Glutamatergic neuron (in vitro differentiated cells): ENCODE data around the gene HYAL3. TPM values are rescaled to one million over a fixed set of nuclear protein-coding genes. Genes with fewer than 3 reads are reported as not detected.

ENCODE experiments used
- DNase-seq: peaks from one replicate; pipeline ENCODE4 v3.0.0; 2022
- H3K27ac Mint-ChIP-seq: one replicate; pipeline ENCODE4 v1.8.0; 2020; ENCODE audit warnings: mild to moderate bottlenecking, mixed read lengths, inconsistent platforms; ENCODE audit not compliant: unreplicated experiment
- H3K27me3 Mint-ChIP-seq: one replicate; pipeline ENCODE4 v1.8.0; 2020; ENCODE audit warnings: mild to moderate bottlenecking, moderate library complexity, mixed read lengths, inconsistent platforms; ENCODE audit not compliant: unreplicated experiment
- H3K36me3 Mint-ChIP-seq: one replicate; pipeline ENCODE4 v1.8.0; 2020; ENCODE audit warnings: mild to moderate bottlenecking, mixed read lengths, inconsistent platforms; ENCODE audit not compliant: unreplicated experiment
- H3K4me1 Mint-ChIP-seq: one replicate; pipeline ENCODE4 v1.8.0; 2020; ENCODE audit warnings: mild to moderate bottlenecking, low read depth, mixed read lengths, inconsistent platforms; ENCODE audit not compliant: unreplicated experiment
- H3K4me3 Mint-ChIP-seq: one replicate; pipeline ENCODE4 v1.8.0; 2020; ENCODE audit warnings: mild to moderate bottlenecking, mixed read lengths, inconsistent platforms; ENCODE audit not compliant: unreplicated experiment
- H3K9me3 Mint-ChIP-seq: one replicate; pipeline ENCODE4 v1.8.0; 2020; ENCODE audit warnings: mild to moderate bottlenecking, moderate library complexity, mixed read lengths, inconsistent platforms; ENCODE audit not compliant: unreplicated experiment
- CTCF ChIP-seq: fragments of 200-600 bp; sonication (generic); IDR thresholded peaks from one replicate; pipeline ENCODE4 v1.5.0; 2021; ENCODE audit not compliant: partially characterized antibody, unreplicated experiment
- total RNA-seq: library from RNA; stranded (reverse); fragmentation: NEBNext Ultra II Directional; extraction: Animal tissue kit (Norgen Biotek cat#: 25700); gene quantifications from one replicate; pipeline ENCODE4 v1.2.1, GENCODE V29; 2021; ENCODE audit not compliant: unreplicated experiment

The HYAL3 gene
- total RNA-seq, 1 donor from 2014 or later = 6.9 TPM

GRCh38 chr3:50260027-50260941, 38.9 kb downstream of the HYAL3 start:
- Mint-ChIP-seq H3K4me3 (peak overlapping the region; percentile 71), H3K27ac (peak overlapping the region; percentile 96), H3K27me3 (peaks cover 17% of the 10 kb centered on the region), H3K36me3 (no peaks in the 10 kb centered on the region), H3K9me3 (peaks cover 14% of the 10 kb centered on the region), H3K4me1 (peaks cover 10% of the 10 kb centered on the region)
- TF ChIP-seq CTCF = peak; percentile 98
- peak; percentile 97 for DNase-seq

- H3K27ac Mint-ChIP-seq = peak overlapping the region; percentile 96
- H3K27me3 Mint-ChIP-seq = peaks cover 17% of the 10 kb centered on the region
- H3K4me1 Mint-ChIP-seq = peaks cover 10% of the 10 kb centered on the region
- peak overlapping the region; percentile 71 for H3K4me3 Mint-ChIP-seq
- no peak for TF ChIP-seq CTCF
- DNase-seq = no peak
- peaks cover 14% of the 10 kb centered on the region for H3K9me3 Mint-ChIP-seq
- no peaks in the 10 kb centered on the region for H3K36me3 Mint-ChIP-seq
Observed at GRCh38 chr3:50259432-50260026, 39.7 kb downstream of the HYAL3 start.

- H3K4me3 Mint-ChIP-seq = no peak overlapping the region
- H3K36me3 Mint-ChIP-seq = no peaks in the 10 kb centered on the region
- peak overlapping the region; percentile 96 for H3K27ac Mint-ChIP-seq
- H3K9me3 Mint-ChIP-seq = peaks cover 14% of the 10 kb centered on the region
- no peak for DNase-seq
- H3K27me3 Mint-ChIP-seq = peaks cover 16% of the 10 kb centered on the region
- peaks cover 10% of the 10 kb centered on the region for H3K4me1 Mint-ChIP-seq
- no peak for TF ChIP-seq CTCF
Observed at GRCh38 chr3:50258979-50259378, 40.2 kb downstream of the HYAL3 start.

- Mint-ChIP-seq H3K4me1 (peaks cover 12% of the 10 kb centered on the region), H3K4me3 (no peak overlapping the region), H3K36me3 (no peaks in the 10 kb centered on the region), H3K27me3 (peaks cover 20% of the 10 kb centered on the region), H3K27ac (peak overlapping the region; percentile 96), H3K9me3 (peaks cover 14% of the 10 kb centered on the region)
- no peak for TF ChIP-seq CTCF
- no peak for DNase-seq
Observed at GRCh38 chr3:50258029-50258680, 41.0 kb downstream of the HYAL3 start.
